ENCODE data around the gene RALGAPA2.

DNA sequence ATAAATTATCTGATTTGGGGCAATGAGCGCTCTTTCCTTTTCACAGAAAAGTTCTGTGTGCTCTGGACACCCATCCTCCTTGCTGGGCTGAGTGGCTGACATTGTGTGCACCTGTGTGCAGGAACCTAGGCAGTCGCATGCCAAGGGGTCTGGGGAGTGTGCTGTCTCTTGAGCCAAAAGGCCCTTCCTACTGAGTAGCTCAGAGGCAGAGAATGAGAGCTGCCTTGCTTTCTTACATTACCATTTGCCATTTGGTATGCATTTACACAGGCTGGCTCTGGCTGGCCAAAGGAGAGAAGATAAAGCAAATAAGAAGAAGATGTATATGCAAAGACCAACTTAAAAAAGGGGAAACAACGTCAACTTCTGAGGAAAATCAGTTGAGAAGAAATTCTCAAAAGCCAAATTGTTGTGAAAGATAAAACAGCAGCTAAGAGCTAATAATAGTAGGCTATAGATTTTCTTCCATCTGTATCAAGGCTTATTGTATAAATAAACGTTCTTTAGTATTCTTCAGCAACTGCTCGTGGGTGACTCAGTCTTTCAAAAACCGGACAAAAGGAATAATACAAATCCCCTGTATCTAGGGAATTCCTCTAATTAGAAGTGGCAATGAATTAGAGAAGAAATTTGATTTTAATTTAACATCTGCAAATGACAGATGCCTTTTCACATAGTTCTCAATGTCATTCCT, 222.6 kb downstream of the RALGAPA2 start:
- TF ChIP-seq, protein P1, sequence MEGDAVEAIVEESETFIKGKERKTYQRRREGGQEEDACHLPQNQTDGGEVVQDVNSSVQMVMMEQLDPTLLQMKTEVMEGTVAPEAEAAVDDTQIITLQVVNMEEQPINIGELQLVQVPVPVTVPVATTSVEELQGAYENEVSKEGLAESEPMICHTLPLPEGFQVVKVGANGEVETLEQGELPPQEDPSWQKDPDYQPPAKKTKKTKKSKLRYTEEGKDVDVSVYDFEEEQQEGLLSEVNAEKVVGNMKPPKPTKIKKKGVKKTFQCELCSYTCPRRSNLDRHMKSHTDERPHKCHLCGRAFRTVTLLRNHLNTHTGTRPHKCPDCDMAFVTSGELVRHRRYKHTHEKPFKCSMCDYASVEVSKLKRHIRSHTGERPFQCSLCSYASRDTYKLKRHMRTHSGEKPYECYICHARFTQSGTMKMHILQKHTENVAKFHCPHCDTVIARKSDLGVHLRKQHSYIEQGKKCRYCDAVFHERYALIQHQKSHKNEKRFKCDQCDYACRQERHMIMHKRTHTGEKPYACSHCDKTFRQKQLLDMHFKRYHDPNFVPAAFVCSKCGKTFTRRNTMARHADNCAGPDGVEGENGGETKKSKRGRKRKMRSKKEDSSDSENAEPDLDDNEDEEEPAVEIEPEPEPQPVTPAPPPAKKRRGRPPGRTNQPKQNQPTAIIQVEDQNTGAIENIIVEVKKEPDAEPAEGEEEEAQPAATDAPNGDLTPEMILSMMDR (conservative IDR thresholded peaks at IDR 0.05; ENCODE audit: low read length), result no peak
- no peak for TF ChIP-seq EZH2phosphoT487 (IDR thresholded peaks at IDR 0.05; ENCODE audit: borderline replicate concordance)
